NCI-H2227 (cell line): ENCODE data around the gene RAD54L.
"Not testable (repeated sequence)": the region's sequence is repeated elsewhere in the genome, so short reads cannot be mapped to it uniquely, and the experiment has no call there.

ENCODE experiments used
- DNase-seq: peaks from one replicate; lab custom pipeline; 2025; ENCODE audit not compliant: unreplicated experiment; lab: John Stamatoyannopoulos, UW

RAD54L gene

GRCh38 chr1:46238865-46239264, 8.7 kb upstream of the RAD54L start:
- DNase-seq, result not testable (repeated sequence)

GRCh38 chr1:46241733-46242132, 5.8 kb upstream of the RAD54L start:
- DNase-seq, result not testable (repeated sequence)

- no peak for DNase-seq
These were observed 4.6 kb upstream of the RAD54L start for GRCh38 chr1:46242918-46243317.

- DNase-seq, result not testable (repeated sequence)
These were observed 3.7 kb upstream of the RAD54L start for GRCh38 chr1:46243831-46244230.

- DNase-seq, result no peak
These were observed 2.7 kb upstream of the RAD54L start for GRCh38 chr1:46244656-46245371.

GRCh38 chr1:46246136-46246535, 1.4 kb upstream of the RAD54L start:
- not testable (repeated sequence) for DNase-seq

- DNase-seq, result peak; percentile 85
These were observed 771 bp upstream of the RAD54L start for GRCh38 chr1:46246548-46247435.

- DNase-seq, result peak; percentile 67
These were observed 758 bp downstream of the RAD54L start for GRCh38 chr1:46248122-46248920.

- no peak for DNase-seq
These were observed 7.1 kb downstream of the RAD54L start for GRCh38 chr1:46254668-46255067.

- DNase-seq, result no peak
These were observed 9.0 kb downstream of the RAD54L start for GRCh38 chr1:46256523-46256922.

GRCh38 chr1:46262508-46262907, 14.9 kb downstream of the RAD54L start:
- DNase-seq, result no peak

GRCh38 chr1:46263146-46263545, 15.6 kb downstream of the RAD54L start:
- DNase-seq, result no peak

GRCh38 chr1:46268578-46268977, 21.0 kb downstream of the RAD54L start:
- DNase-seq, result no peak

GRCh38 chr1:46274225-46275029, 26.9 kb downstream of the RAD54L start:
- DNase-seq, result no peak

- no peak for DNase-seq
These were observed 27.4 kb downstream of the RAD54L start for GRCh38 chr1:46275030-46275337.

GRCh38 chr1:46277658-46278373, 30.3 kb downstream of the RAD54L start:
- no peak for DNase-seq

- no peak for DNase-seq
These were observed 31.2 kb downstream of the RAD54L start for GRCh38 chr1:46278807-46279206.

GRCh38 chr1:46280092-46280491, 32.5 kb downstream of the RAD54L start:
- DNase-seq, result no peak

- DNase-seq, result no peak
These were observed 33.5 kb downstream of the RAD54L start for GRCh38 chr1:46281021-46281420.

- DNase-seq, result no peak
These were observed 36.5 kb downstream of the RAD54L start for GRCh38 chr1:46284058-46284457.
